ENCODE results near the gene MED12L. TPM values are rescaled to one million over a fixed set of nuclear protein-coding genes. Genes with fewer than 3 reads are reported as not detected.

Gene MED12L
- total RNA-seq (2021; ENCODE audit: unreplicated experiment), result 6.4 TPM
- 0.66 and 1.1 TPM in 2 replicates for polyA plus RNA-seq (2012)
- Bru-seq, nascent RNA, result percentile 51 among the genes with signal in this experiment
- BruChase-seq, experiment 1, labeled RNA remaining after a 6-hour chase, result percentile 40 among the genes with signal in this experiment
- percentile 45 among the genes with signal in this experiment for BruChase-seq, experiment 2, labeled RNA remaining after a 2-hour chase
- long read RNA-seq, partial matches to known transcripts, result 1 of 3 reads
- long read RNA-seq, other reads (novel, unspliced or antisense), result 2 of 3 reads

DNA sequence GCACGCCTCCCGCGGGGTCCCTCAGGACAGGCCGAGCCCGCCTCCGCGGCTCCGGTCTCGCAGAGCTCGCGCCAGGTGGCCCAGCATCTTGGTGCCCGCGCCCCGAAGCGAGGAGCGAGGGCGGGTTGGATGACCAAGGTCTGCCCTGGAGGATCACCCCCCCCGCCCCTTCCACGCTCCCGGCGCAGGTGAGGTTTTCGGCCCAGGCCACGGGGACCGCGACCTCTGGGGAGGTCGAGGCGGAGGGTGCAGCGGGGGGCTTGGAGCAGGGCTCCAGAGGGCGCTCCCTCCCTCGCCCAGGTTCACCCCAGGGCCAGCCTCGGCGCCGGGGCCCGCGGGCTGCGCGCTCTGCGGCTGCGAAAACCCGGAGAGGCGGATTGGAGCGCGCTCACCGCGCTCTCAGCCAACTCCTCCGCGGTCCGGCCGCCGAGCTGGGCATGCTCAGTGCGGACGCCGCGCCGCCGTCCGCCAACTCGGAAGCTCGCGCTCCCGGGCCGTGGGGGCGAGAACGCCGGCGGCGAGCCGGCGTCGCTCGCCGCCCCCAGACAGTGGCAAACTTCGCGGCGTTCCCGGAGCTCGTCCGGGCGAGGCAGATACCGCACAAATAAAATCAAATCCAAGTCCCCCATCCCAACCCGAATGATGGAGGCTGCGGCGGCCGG is at the start of gene MED12L:
TSS of gene MED12L (plus strand) at position 438 of the 662 bp plus-strand sequence. CDS start 1,263 bp downstream, outside the sequence.
- Histone ChIP-seq H3K9me3 (ENCODE audit: control insufficient read depth in 1 of 2, insufficient read depth in 1 of 2, low read depth in 1 of 2, low read length in 2 of 2) (no peaks in the 10 kb centered on the region), H2AFZ (ENCODE audit: low read depth, low read length, poor library complexity, severe bottlenecking) (peak within 1 kb of the TSS; percentile 82), H3K4me1 (ENCODE audit: control insufficient read depth in 1 of 2, insufficient read depth in 2 of 2, low read length in 2 of 2) (peaks cover 0 to 11% of the 10 kb centered on the region in 2 experiments; a peak in 1 of 4 replicates), H3K79me2 (ENCODE audit: insufficient read depth, low read length) (no peaks in the 10 kb centered on the region), H3K27ac (ENCODE audit: low read depth, low read length) (peak within 1 kb of the TSS; percentile 31; the same call in 1 of the 2 replicates), H3K4me2 (ENCODE audit: low read length) (peak within 1 kb of the TSS; percentile 88), H3K27me3 (ENCODE audit: insufficient read depth, low read length) (no peaks in the 10 kb centered on the region), H4K20me1 (ENCODE audit: insufficient read depth) (no peaks in the 10 kb centered on the region), H3K9ac (ENCODE audit: low read length) (peak within 1 kb of the TSS; percentile 50), H3K36me3 (ENCODE audit: control insufficient read depth in 1 of 2, insufficient read depth in 2 of 2, low read length in 2 of 2) (no peaks in the 10 kb centered on the region), H3K4me3 (replicated peaks in 1 of 2; ENCODE audit: low read depth in 1 of 2, low read length in 2 of 2) (peak within 1 kb of the TSS; percentile 59 to 75), H3K9me2 (ENCODE audit: insufficient read depth) (no peaks in the 10 kb centered on the region)
- POLR2A ChIA-PET, result interaction anchor here (1.5 kb wide), 1 partner anchor 9 kb away, joined by 3 read pairs; no protein-coding TSS in a partner anchor
- DNase-seq (ENCODE audit: low read depth, low spot score) (peak; percentile 45), ATAC-seq (peak; percentile 86)
- intact Hi-C loops (cut with micrococcal nuclease), result no loop called here
- CTCF ChIA-PET, result interaction anchor here (0.9 to 1.0 kb wide), 2 partner anchors 160 to 220 kb away, joined by 3 to 4 read pairs; no protein-coding TSS in a partner anchor
- BruUV-seq (replicated peaks), result no TSS peak
- RAD21 ChIA-PET (ENCODE audit: low non-redundant PET in 1 of 2, low total read pairs in 2 of 2, uncharacterized antibody in 2 of 2, unreplicated experiment in 2 of 2), result no interaction called here
- TF ChIP-seq FOSL1 (IDR thresholded peaks at IDR 0.05; ENCODE audit: low read depth) (no peak), SIN3A (IDR thresholded peaks at IDR 0.05; ENCODE audit: low read depth) (no peak), ZBTB33 (IDR thresholded peaks at IDR 0.05; ENCODE audit: extremely low read depth, insufficient replicate concordance, low read length) (peak; percentile 36), POLR2AphosphoS5 (IDR thresholded peaks at IDR 0.05; ENCODE audit: low read depth, low read length) (peak; percentile 51; the same call in 1 of the 2 replicates), ZNF274 (IDR thresholded peaks at IDR 0.05; ENCODE audit: low read depth, low read length) (no peak), SP1 (IDR thresholded peaks at IDR 0.05; ENCODE audit: low read depth) (peak; percentile 57), TCF7L2 (IDR thresholded peaks at IDR 0.05; ENCODE audit: borderline replicate concordance, extremely low read depth, insufficient read depth, insufficient read length) (peak; percentile 9), YY1 (IDR thresholded peaks at IDR 0.05; ENCODE audit: extremely low read depth, insufficient replicate concordance, low read depth, low read length) (peak; percentile 61), RAD21 (IDR thresholded peaks at IDR 0.05; ENCODE audit: low read depth) (no peak), ELF1 (IDR thresholded peaks at IDR 0.05; ENCODE audit: borderline replicate concordance, low read depth) (no peak), ZFX (IDR thresholded peaks at IDR 0.05) (0 out of 2 replicates have a peak, but pooled peaks have one; percentile 11), MAX (IDR thresholded peaks at IDR 0.05) (0 out of 2 replicates have a peak, but pooled peaks have one; percentile 39), EGR1 (IDR thresholded peaks at IDR 0.05; ENCODE audit: low read depth) (no peak), REST (IDR thresholded peaks at IDR 0.05; ENCODE audit: low read depth) (no peak), CEBPB (IDR thresholded peaks at IDR 0.05; ENCODE audit: low read depth) (no peak), POLR2A (IDR thresholded peaks at IDR 0.05; ENCODE audit: borderline replicate concordance, extremely low read depth, insufficient read depth, insufficient read length) (peak; percentile 52), EZH2 (IDR thresholded peaks at IDR 0.05) (no peak), CBX3 (IDR thresholded peaks at IDR 0.05; ENCODE audit: low read depth) (0 out of 2 replicates have a peak, but pooled peaks have one; percentile 22), EZH2phosphoT487 (IDR thresholded peaks at IDR 0.05; ENCODE audit: borderline replicate concordance) (no peak), SRF (IDR thresholded peaks at IDR 0.05; ENCODE audit: low read depth) (no peak), JUND (IDR thresholded peaks at IDR 0.05) (no peak)
- TF ChIP-seq, protein P1, sequence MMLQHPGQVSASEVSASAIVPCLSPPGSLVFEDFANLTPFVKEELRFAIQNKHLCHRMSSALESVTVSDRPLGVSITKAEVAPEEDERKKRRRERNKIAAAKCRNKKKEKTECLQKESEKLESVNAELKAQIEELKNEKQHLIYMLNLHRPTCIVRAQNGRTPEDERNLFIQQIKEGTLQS (IDR thresholded peaks at IDR 0.05), result no peak
